Suprapubic skin (tissue), 4 donors: ENCODE data around the gene MICALL2.

Source experiments
- CTCF ChIP-seq, 2 donors: fragments of 200-600 bp in 1 of 2; fragments of 450-650 bp in 1 of 2; sonication (generic) in 1 of 2; IDR thresholded peaks; one replicate each; pipeline ENCODE4 v1.5.1; 2016 to 2019; ENCODE audit warnings: antibody characterized with exemption in 2 of 2, mild to moderate bottlenecking in 1 of 2, moderate library complexity in 1 of 2
- EP300 ChIP-seq: sonication (generic); formaldehyde crosslinking; IDR thresholded peaks from one replicate; pipeline ENCODE4 v1.6.1; 2017; ENCODE audit warnings: antibody characterized with exemption
- POLR2A ChIP-seq, 2 donors: fragments of 450-650 bp; IDR thresholded peaks; one replicate each; pipeline ENCODE4 v1.6.1; 2017; ENCODE audit warnings: antibody characterized with exemption in 2 of 2, mild to moderate bottlenecking in 2 of 2, moderate library complexity in 2 of 2
- POLR2AphosphoS5 ChIP-seq, 3 donors: sonication (generic); formaldehyde crosslinking; IDR thresholded peaks; one replicate each; pipeline ENCODE4 v1.6.1; 2017; ENCODE audit warnings: antibody characterized with exemption in 3 of 3

- TF ChIP-seq POLR2A (IDR thresholded peaks at IDR 0.05) (no peak), CTCF (IDR thresholded peaks at IDR 0.05) (no peak), POLR2AphosphoS5 (IDR thresholded peaks at IDR 0.05) (no peak), EP300 (no peak)
Measured at GRCh38 chr7:1392556-1392955, 66.7 kb downstream of the MICALL2 start.
